NT2/D1 (cell line): ENCODE results near the gene CLEC16A.

Source experiments
- SUZ12 ChIP-seq: IDR thresholded peaks from 2 replicates; pipeline ENCODE4 v1.6.1; 2011; ENCODE audit not compliant: insufficient read length, insufficient read depth; ENCODE audit errors: extremely low read depth
- YY1 ChIP-seq: IDR thresholded peaks from 2 replicates; pipeline ENCODE4 v1.6.1; 2011; ENCODE audit not compliant: insufficient read length, insufficient read depth
- ZNF274 ChIP-seq: IDR thresholded peaks from 2 replicates; pipeline ENCODE4 v1.6.1; 2011; ENCODE audit warnings: mild to moderate bottlenecking, low read depth, low read length

- TF ChIP-seq ZNF274 (no peak), SUZ12 (no peak), YY1 (no peak)
Measured at GRCh38 chr16:11094857-11095565, 150.6 kb downstream of the CLEC16A start.
